GM23248 (cell line): ENCODE results near the gene TNFRSF8. TPM values are rescaled to one million over a fixed set of nuclear protein-coding genes. Genes with fewer than 3 reads are reported as not detected.

ENCODE experiments used
- DNase-seq: peaks from one replicate; pipeline ENCODE4 v3.0.0-alpha.2; 2015
- H2AFZ ChIP-seq: fragments of 200-600 bp; sonication (generic); 2 replicates; pipeline ENCODE4 v1.6.1; 2016; ENCODE audit warnings: antibody characterized with exemption
- H3F3A ChIP-seq: fragments of 200-600 bp; sonication (generic); 2 replicates; pipeline ENCODE4 v1.6.1; 2016; ENCODE audit warnings: mild to moderate bottlenecking, antibody characterized with exemption, mixed run types; ENCODE audit not compliant: insufficient read depth
- H3K27ac ChIP-seq: fragments of 200-600 bp; sonication (generic); 2 replicates; pipeline ENCODE4 v1.5.1; 2016; ENCODE audit warnings: mild to moderate bottlenecking
- H3K27me3 ChIP-seq: fragments of 200-600 bp; sonication (generic); replicated peaks from 2 replicates; pipeline ENCODE4 v1.6.1; 2016; ENCODE audit warnings: mild to moderate bottlenecking; ENCODE audit not compliant: insufficient read depth
- H3K36me3 ChIP-seq: fragments of 200-600 bp; sonication (generic); 2 replicates; pipeline ENCODE4 v1.6.1; 2016; ENCODE audit warnings: low read depth, mild to moderate bottlenecking
- H3K4me1 ChIP-seq: fragments of 200-600 bp; sonication (generic); 2 replicates; pipeline ENCODE4 v1.6.1; 2016; ENCODE audit warnings: mild to moderate bottlenecking; ENCODE audit not compliant: insufficient read depth
- H3K4me2 ChIP-seq: fragments of 200-600 bp; sonication (generic); one replicate; pipeline ENCODE4 v1.6.1; 2016; ENCODE audit warnings: mild to moderate bottlenecking; ENCODE audit not compliant: unreplicated experiment
- H3K4me3 ChIP-seq: fragments of 200-600 bp; sonication (generic); 2 replicates; pipeline ENCODE4 v1.5.1; 2016; ENCODE audit warnings: mild to moderate bottlenecking
- H3K79me2 ChIP-seq: fragments of 200-600 bp; sonication (generic); 2 replicates; pipeline ENCODE4 v1.6.1; 2016; ENCODE audit warnings: mild to moderate bottlenecking; ENCODE audit not compliant: insufficient read depth
- H3K9ac ChIP-seq: fragments of 200-600 bp; sonication (generic); 2 replicates; pipeline ENCODE4 v1.6.1; 2016; ENCODE audit warnings: mild to moderate bottlenecking
- H3K9me2 ChIP-seq: fragments of 200-600 bp; sonication (generic); 2 replicates; pipeline ENCODE4 v1.6.1; 2016; ENCODE audit warnings: mixed run types, mild to moderate bottlenecking, moderate library complexity; ENCODE audit not compliant: insufficient read depth
- H3K9me3 ChIP-seq: fragments of 200-600 bp; sonication (generic); one replicate; pipeline ENCODE4 v1.6.1; 2017; ENCODE audit warnings: low read depth
- H4K20me1 ChIP-seq: fragments of 200-600 bp; sonication (generic); 2 replicates; pipeline ENCODE4 v1.6.0; 2016; ENCODE audit not compliant: insufficient read depth
- EZH2 ChIP-seq: fragments of 200-600 bp; sonication (generic); IDR thresholded peaks from 2 replicates; pipeline ENCODE4 v1.6.1; 2018; ENCODE audit warnings: antibody characterized with exemption, mild to moderate bottlenecking; ENCODE audit not compliant: insufficient read depth, poor library complexity, severe bottlenecking
- EZH2phosphoT487 ChIP-seq: fragments of 200-600 bp; sonication (generic); IDR thresholded peaks from 2 replicates; pipeline ENCODE4 v1.6.1; 2018; ENCODE audit warnings: antibody characterized with exemption, moderate library complexity, mild to moderate bottlenecking, low read depth; ENCODE audit not compliant: insufficient read depth
- WGBS, 2 experiments: methylation state at CpG; one replicate each; pipeline ENCODE4 v1.1.6; 2015 to 2017; ENCODE audit warnings: low lambda C conversion rate in 2 of 2, low coverage in 1 of 2; ENCODE audit errors: missing lambda C conversion rate in 2 of 2; 5-methylcytosine and 5-hydroxymethylcytosine counted together
- in situ Hi-C: fragments of 300-500 bp; cut with MboI; formaldehyde crosslinking; loops from 2 replicates; pipeline ENCODE4 v1.15.0; 2020
- polyA plus RNA-seq: library from polyadenylated mRNA; unstranded; fragments of >200 nt; fragmentation: Nextera tagmentation; extraction: Ambion mirVana; gene quantifications from 2 replicates; pipeline ENCODE4 v1.2.1, GENCODE V29; 2016
- total RNA-seq: library from RNA; depleted of rRNA; stranded (reverse); fragments of >200 nt; shearing (Covaris generic); gene quantifications from 2 replicates; pipeline ENCODE4 v1.2.3, GENCODE V29; 2014

TNFRSF8 gene
- total and polyA plus RNA-seq, 2 experiments from 2014 or later: 0.23 TPM; not detected in 1

GRCh38 chr1:12179111-12179519, 116.0 kb downstream of the TNFRSF8 start:
- H3K79me2 ChIP-seq: no peaks in the 10 kb centered on the region

GRCh38 chr1:12179676-12180075, 116.6 kb downstream of the TNFRSF8 start:
- H3K36me3 ChIP-seq: no peaks in the 10 kb centered on the region
- no peak for TF ChIP-seq EZH2phosphoT487
- no peak for TF ChIP-seq EZH2
- 97% methylated on average over 8 of the region's 8 CpGs for WGBS, 2 experiments
- H3K4me3 ChIP-seq: no peak overlapping the region
- no peak overlapping the region for H3K9ac ChIP-seq
- in situ Hi-C loops: no loop called here
- H3K9me3 ChIP-seq: no peaks in the 10 kb centered on the region
- no peaks in the 10 kb centered on the region for H3F3A ChIP-seq
- no peaks in the 10 kb centered on the region for H3K79me2 ChIP-seq
- H3K9me2 ChIP-seq: no peaks in the 10 kb centered on the region
- H2AFZ ChIP-seq: no peak overlapping the region
- no peaks in the 10 kb centered on the region for H4K20me1 ChIP-seq
- H3K4me2 ChIP-seq: no peak overlapping the region
- no peaks in the 10 kb centered on the region for H3K27me3 ChIP-seq
- no peak for DNase-seq
- H3K27ac ChIP-seq: no peak overlapping the region
- H3K4me1 ChIP-seq: peaks cover 23% of the 10 kb centered on the region

More at GRCh38 chr1:12179111-12179519, 116.0 kb downstream of the TNFRSF8 start:
- Histone ChIP-seq H3K4me2 (no peak overlapping the region), H3K9me3 (no peaks in the 10 kb centered on the region), H3K27ac (no peak overlapping the region), H3K4me3 (no peak overlapping the region), H3K27me3 (no peaks in the 10 kb centered on the region), H2AFZ (no peak overlapping the region), H3F3A (no peaks in the 10 kb centered on the region), H4K20me1 (no peaks in the 10 kb centered on the region), H3K36me3 (no peaks in the 10 kb centered on the region), H3K9ac (no peak overlapping the region), H3K9me2 (no peaks in the 10 kb centered on the region), H3K4me1 (peaks cover 18% of the 10 kb centered on the region)
- DNase-seq: no peak
- TF ChIP-seq EZH2: no peak
- no peak for TF ChIP-seq EZH2phosphoT487
- WGBS, 2 experiments: 84 to 91% methylated on average over 17 of the region's 17 CpGs
- in situ Hi-C loops: no loop called here

- Histone ChIP-seq H3K4me1 (peaks cover 25% of the 10 kb centered on the region), H3K36me3 (no peaks in the 10 kb centered on the region), H3K4me2 (no peak overlapping the region), H3K9me2 (no peaks in the 10 kb centered on the region), H3K4me3 (no peak overlapping the region), H2AFZ (no peak overlapping the region), H3K9me3 (no peaks in the 10 kb centered on the region), H3F3A (no peaks in the 10 kb centered on the region), H4K20me1 (no peaks in the 10 kb centered on the region), H3K79me2 (no peaks in the 10 kb centered on the region), H3K27ac (no peak overlapping the region), H3K9ac (no peak overlapping the region), H3K27me3 (no peaks in the 10 kb centered on the region)
- TF ChIP-seq EZH2phosphoT487: no peak
- in situ Hi-C loops: no loop called here
- 94 to 97% methylated on average over 10 of the region's 10 CpGs for WGBS, 2 experiments
- DNase-seq: no peak
These were observed 117.2 kb downstream of the TNFRSF8 start for GRCh38 chr1:12180315-12180714.

GRCh38 chr1:12180903-12181302, 117.8 kb downstream of the TNFRSF8 start:
- H3K36me3 ChIP-seq: no peaks in the 10 kb centered on the region
- no peak overlapping the region for H3K9ac ChIP-seq
- H3K4me1 ChIP-seq: peaks cover 25% of the 10 kb centered on the region
- no peaks in the 10 kb centered on the region for H3K79me2 ChIP-seq
- H3F3A ChIP-seq: no peaks in the 10 kb centered on the region
- no peak overlapping the region for H3K4me3 ChIP-seq
- no peaks in the 10 kb centered on the region for H3K27me3 ChIP-seq
- no peak overlapping the region for H3K4me2 ChIP-seq
- no peak overlapping the region for H2AFZ ChIP-seq
- in situ Hi-C loops: no loop called here
- H3K9me3 ChIP-seq: no peaks in the 10 kb centered on the region
- no peaks in the 10 kb centered on the region for H3K9me2 ChIP-seq
- H4K20me1 ChIP-seq: no peaks in the 10 kb centered on the region
- 84 to 88% methylated on average over 7 of the region's 7 CpGs for whole genome bisulfite sequencing, 2 experiments
- TF ChIP-seq EZH2 (no peak), EZH2phosphoT487 (no peak)
- no peak overlapping the region for H3K27ac ChIP-seq
- DNase-seq: no peak

- H3K36me3 ChIP-seq: no peaks in the 10 kb centered on the region
- H3K4me3 ChIP-seq: no peak overlapping the region
- no peaks in the 10 kb centered on the region for H3K79me2 ChIP-seq
- no peak overlapping the region for H3K27ac ChIP-seq
- TF ChIP-seq EZH2phosphoT487 (no peak), EZH2 (no peak)
- no peaks in the 10 kb centered on the region for H3F3A ChIP-seq
- no peak overlapping the region for H3K4me2 ChIP-seq
- DNase-seq: no peak
- in situ Hi-C loops: no loop called here
- no peaks in the 10 kb centered on the region for H3K9me3 ChIP-seq
- H3K27me3 ChIP-seq: no peaks in the 10 kb centered on the region
- no peaks in the 10 kb centered on the region for H3K9me2 ChIP-seq
- WGBS, 2 experiments: 97 to 98% methylated on average over 7 of the region's 7 CpGs
- no peak overlapping the region for H2AFZ ChIP-seq
- H3K9ac ChIP-seq: no peak overlapping the region
- no peaks in the 10 kb centered on the region for H4K20me1 ChIP-seq
- H3K4me1 ChIP-seq: peaks cover 25% of the 10 kb centered on the region
These were observed 118.5 kb downstream of the TNFRSF8 start for GRCh38 chr1:12181568-12181967.
